Hepatocyte (in vitro differentiated cells): ENCODE measurements around the gene LAPTM5. TPM values are rescaled to one million over a fixed set of nuclear protein-coding genes. Genes with fewer than 3 reads are reported as not detected.

Source experiments
- DNase-seq: peaks from one replicate; pipeline ENCODE4 v3.0.0-alpha.2; 2016; ENCODE audit warnings: low spot score
- H2AFZ ChIP-seq: fragments of 200-600 bp; sonication (generic); 2 replicates; pipeline ENCODE4 v1.6.0; 2016; ENCODE audit warnings: antibody characterized with exemption, mild to moderate bottlenecking
- H3K27ac ChIP-seq: fragments of 200-600 bp; sonication (generic); 2 replicates; pipeline ENCODE4 v1.5.1; 2016; ENCODE audit warnings: mild to moderate bottlenecking
- H3K27me3 ChIP-seq: fragments of 200-600 bp; sonication (generic); 2 replicates; pipeline ENCODE4 v1.6.1; 2016
- H3K36me3 ChIP-seq: fragments of 200-600 bp; sonication (generic); replicated peaks from 2 replicates; pipeline ENCODE4 v1.5.1; 2016; ENCODE audit warnings: low read depth; ENCODE audit not compliant: insufficient read depth
- H3K4me1 ChIP-seq: fragments of 200-600 bp; sonication (generic); 2 replicates; pipeline ENCODE4 v1.5.1; 2016; ENCODE audit warnings: mild to moderate bottlenecking, moderate library complexity; ENCODE audit not compliant: insufficient read depth
- H3K4me2 ChIP-seq: fragments of 200-600 bp; sonication (generic); 2 replicates; pipeline ENCODE4 v1.6.0; 2016
- H3K4me3 ChIP-seq: fragments of 200-600 bp; sonication (generic); 2 replicates; pipeline ENCODE4 v1.5.1; 2016; ENCODE audit warnings: mild to moderate bottlenecking
- H3K79me2 ChIP-seq: fragments of 200-600 bp; sonication (generic); 2 replicates; pipeline ENCODE4 v1.6.0; 2017; ENCODE audit warnings: mild to moderate bottlenecking
- H3K9me2 ChIP-seq: fragments of 200-600 bp; sonication (generic); replicated peaks from 2 replicates; pipeline ENCODE4 v1.6.0; 2017; ENCODE audit warnings: mild to moderate bottlenecking; ENCODE audit not compliant: insufficient read depth
- H3K9me3 ChIP-seq: fragments of 200-600 bp; sonication (generic); 2 replicates; pipeline ENCODE4 v1.5.1; 2016; ENCODE audit warnings: low read depth, mild to moderate bottlenecking
- H4K20me1 ChIP-seq: fragments of 200-600 bp; sonication (generic); 2 replicates; pipeline ENCODE4 v1.6.0; 2016; ENCODE audit warnings: mild to moderate bottlenecking; ENCODE audit not compliant: insufficient read depth, poor library complexity, severe bottlenecking
- CTCF ChIP-seq: fragments of 200-600 bp; sonication (generic); IDR thresholded peaks from 2 replicates; pipeline ENCODE4 v1.5.1; 2016; ENCODE audit warnings: antibody characterized with exemption, mild to moderate bottlenecking; ENCODE audit not compliant: poor library complexity
- EZH2 ChIP-seq: fragments of 200-600 bp; sonication (generic); IDR thresholded peaks from 2 replicates; pipeline ENCODE4 v1.6.1; 2016; ENCODE audit warnings: antibody characterized with exemption, mild to moderate bottlenecking, borderline replicate concordance
- EZH2phosphoT487 ChIP-seq: fragments of 200-600 bp; sonication (generic); IDR thresholded peaks from one replicate; pipeline ENCODE4 v1.6.1; 2018; ENCODE audit warnings: antibody characterized with exemption, mild to moderate bottlenecking, low read depth, moderate library complexity; ENCODE audit not compliant: unreplicated experiment, severe bottlenecking
- WGBS: methylation state at CpG from one replicate; pipeline ENCODE4 v1.1.6; 2016; ENCODE audit warnings: low lambda C conversion rate; ENCODE audit errors: missing lambda C conversion rate; 5-methylcytosine and 5-hydroxymethylcytosine counted together
- polyA plus RNA-seq: library from polyadenylated mRNA; unstranded; fragments of >200 nt; fragmentation: Nextera tagmentation; extraction: Ambion mirVana; gene quantifications from 2 replicates; pipeline ENCODE4 v1.2.1, GENCODE V29; 2016
- total RNA-seq: library from RNA; depleted of rRNA; stranded (reverse); fragments of >200 nt; gene quantifications from 2 replicates; pipeline ENCODE4 v1.2.3, GENCODE V29; 2014

LAPTM5 gene
- total and polyA plus RNA-seq, 2 experiments from 2014 or later, result 2.6 to 3.2 TPM

GRCh38 chr1:30758785-30759380 is 1.3 kb upstream of the LAPTM5 start:
- no peak overlapping the region for H2AFZ ChIP-seq
- TF ChIP-seq EZH2, result no peak
- no peak for TF ChIP-seq EZH2phosphoT487
- no peak for TF ChIP-seq CTCF
- no peak overlapping the region for H3K4me2 ChIP-seq
- H3K4me1 ChIP-seq, result peaks cover 8% of the 10 kb centered on the region
- H3K9me3 ChIP-seq, result no peaks in the 10 kb centered on the region
- H3K27ac ChIP-seq, result no peak overlapping the region
- no peaks in the 10 kb centered on the region for H3K9me2 ChIP-seq
- no peaks in the 10 kb centered on the region for H3K79me2 ChIP-seq
- H4K20me1 ChIP-seq, result no peaks in the 10 kb centered on the region
- H3K4me3 ChIP-seq, result no peak overlapping the region
- DNase-seq, result no peak
- H3K27me3 ChIP-seq, result no peaks in the 10 kb centered on the region
- H3K36me3 ChIP-seq, result no peaks in the 10 kb centered on the region

DNA sequence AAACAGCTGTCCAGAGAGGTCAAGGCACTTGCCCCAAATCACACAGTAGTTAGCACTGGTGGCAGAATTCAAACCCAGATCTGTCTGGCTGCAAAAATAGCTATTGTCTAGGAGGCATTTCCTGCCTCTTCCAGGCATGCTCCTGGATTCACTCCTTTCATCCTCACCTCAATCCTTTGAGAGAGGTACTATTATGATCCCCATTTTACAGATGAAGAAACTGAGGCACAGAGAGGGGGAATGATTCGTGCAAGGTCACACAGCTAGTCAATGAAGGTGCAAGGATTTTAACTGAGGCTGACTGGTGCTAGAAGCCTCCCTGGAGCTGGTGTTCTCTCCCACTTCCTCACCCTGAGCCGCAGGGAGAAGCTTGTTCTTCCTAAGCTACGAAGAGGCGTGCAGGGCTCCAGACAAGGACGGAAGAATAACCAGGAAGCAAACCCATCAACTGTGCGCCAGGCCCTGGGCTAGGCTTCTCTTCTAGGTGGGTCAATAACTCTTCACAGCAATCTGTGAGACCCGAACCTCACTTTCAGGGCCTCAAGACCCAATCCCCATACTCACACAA is 631 bp upstream of the LAPTM5 start:
- H4K20me1 ChIP-seq, result no peaks in the 10 kb centered on the region
- peaks cover 2% of the 10 kb centered on the region for H3K27me3 ChIP-seq
- H3K27ac ChIP-seq, result no peak overlapping the region
- no peaks in the 10 kb centered on the region for H3K9me2 ChIP-seq
- H3K36me3 ChIP-seq, result no peaks in the 10 kb centered on the region
- H3K4me1 ChIP-seq, result peaks cover under 1% of the 10 kb centered on the region
- no peaks in the 10 kb centered on the region for H3K79me2 ChIP-seq
- TF ChIP-seq EZH2, result no peak
- no peak for TF ChIP-seq CTCF
- no peak for TF ChIP-seq EZH2phosphoT487
- 83% methylated on average over 7 of the region's 7 CpGs for WGBS
- H3K4me3 ChIP-seq, result no peak overlapping the region
- no peaks in the 10 kb centered on the region for H3K9me3 ChIP-seq
- H3K4me2 ChIP-seq, result no peak overlapping the region
- no peak overlapping the region for H2AFZ ChIP-seq
- DNase-seq, result no peak

DNA sequence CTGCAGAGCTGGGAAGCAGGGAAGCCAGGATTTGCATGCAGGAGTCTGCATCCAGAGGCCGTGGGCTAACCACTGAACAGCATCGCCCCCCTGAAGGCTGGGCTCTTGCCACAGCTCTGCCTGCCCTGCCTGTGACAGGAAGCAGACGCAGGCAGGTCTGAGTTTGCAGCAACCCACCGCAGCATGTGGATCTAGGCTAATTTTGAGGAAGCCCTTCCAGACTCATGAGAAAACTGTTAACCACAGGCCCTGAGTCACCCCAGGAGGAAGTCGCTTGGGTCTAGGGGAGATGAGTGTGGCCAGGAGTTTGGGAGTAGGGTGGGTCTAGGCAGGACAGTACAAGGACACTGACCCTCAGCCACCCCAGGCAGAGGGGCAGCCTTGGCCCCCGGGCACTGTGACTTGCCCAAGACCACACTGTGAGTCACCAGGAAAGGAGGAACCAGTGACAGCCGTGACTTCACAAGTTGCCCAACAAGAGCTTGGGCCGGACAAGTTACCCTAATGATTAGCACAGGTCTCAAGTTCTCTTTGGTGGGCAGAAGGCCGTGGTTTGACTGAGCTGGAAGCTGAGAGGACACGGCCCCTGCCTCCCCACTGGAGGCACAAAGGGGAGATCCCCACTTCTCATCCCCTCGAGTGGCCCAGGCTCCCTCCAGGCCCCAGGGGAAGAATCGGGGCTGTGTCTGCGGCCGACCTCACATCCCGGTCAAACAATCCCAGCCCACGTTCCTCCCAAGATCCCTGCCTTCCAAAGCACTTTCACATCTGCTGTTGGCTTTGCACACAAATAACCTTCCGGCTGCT is 826 bp downstream of the LAPTM5 start:
- 67% methylated on average over 17 of the region's 17 CpGs for WGBS
- Histone ChIP-seq H4K20me1 (no peaks in the 10 kb centered on the region), H3K27ac (no peak overlapping the region), H3K4me3 (no peak overlapping the region), H3K4me2 (no peak overlapping the region), H3K79me2 (no peaks in the 10 kb centered on the region), H3K27me3 (peaks cover 2% of the 10 kb centered on the region), H2AFZ (no peak overlapping the region), H3K36me3 (no peaks in the 10 kb centered on the region), H3K9me3 (no peaks in the 10 kb centered on the region), H3K4me1 (no peaks in the 10 kb centered on the region), H3K9me2 (no peaks in the 10 kb centered on the region)
- TF ChIP-seq EZH2phosphoT487, result no peak
- TF ChIP-seq EZH2, result no peak
- TF ChIP-seq CTCF, result no peak
- DNase-seq, result no peak
